Ramos (cell line): ENCODE measurements around the gene HASPIN.
"Not testable (repeated sequence)": the region's sequence is repeated elsewhere in the genome, so short reads cannot be mapped to it uniquely, and the experiment has no call there.

Source experiments
- in situ Hi-C: fragments of 300-500 bp; cut with MboI; formaldehyde crosslinking; loops from one replicate; pipeline ENCODE4 v1.14.3; 2022; ENCODE audit warnings: low sequenced_read_pairs; ENCODE audit not compliant: unreplicated experiment

The HASPIN gene

GRCh38 chr17:3695129-3695722, 28.5 kb upstream of the HASPIN start:
- in situ Hi-C loops, result no loop called here

DNA sequence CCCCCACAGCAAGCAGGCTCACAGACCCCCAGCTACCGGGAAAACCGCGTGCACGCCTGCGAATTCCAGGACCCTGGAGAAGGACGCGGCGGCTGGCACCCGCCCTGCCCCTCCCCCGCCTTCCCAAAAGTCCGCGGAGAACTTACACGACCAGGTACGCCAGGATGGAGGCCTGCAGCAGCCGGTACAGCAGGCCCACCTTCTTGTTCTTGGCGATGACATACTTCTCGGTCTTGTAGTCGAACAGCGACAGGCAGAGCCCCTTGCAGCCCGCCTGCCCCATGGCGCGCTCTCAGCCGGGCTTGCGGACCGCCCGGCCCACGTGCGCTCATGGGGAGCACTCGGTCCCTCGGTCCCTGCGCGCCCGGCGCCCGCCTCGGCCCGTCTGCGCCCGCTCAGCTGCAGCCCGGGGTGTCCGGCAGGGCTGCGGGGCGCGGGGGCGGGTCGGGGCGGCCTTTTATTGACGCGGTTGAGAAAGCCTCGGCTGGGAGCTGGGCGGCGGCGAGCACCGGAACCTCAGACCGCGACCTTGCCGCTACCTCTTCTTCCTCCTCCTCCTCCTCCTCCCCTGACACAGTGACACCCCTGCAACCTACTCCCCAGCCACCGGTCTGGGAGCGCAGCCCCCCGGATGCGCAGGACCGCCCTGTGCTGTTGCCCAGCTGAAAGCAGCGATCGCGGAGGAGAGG, 27.8 kb upstream of the HASPIN start, which contains the start of gene P2RX5:
P2RX5 (minus strand) TSS at position 433 of the 689 bp plus-strand sequence; CDS start at position 283, 150 bp downstream.
- in situ Hi-C loops, result no loop called here

DNA sequence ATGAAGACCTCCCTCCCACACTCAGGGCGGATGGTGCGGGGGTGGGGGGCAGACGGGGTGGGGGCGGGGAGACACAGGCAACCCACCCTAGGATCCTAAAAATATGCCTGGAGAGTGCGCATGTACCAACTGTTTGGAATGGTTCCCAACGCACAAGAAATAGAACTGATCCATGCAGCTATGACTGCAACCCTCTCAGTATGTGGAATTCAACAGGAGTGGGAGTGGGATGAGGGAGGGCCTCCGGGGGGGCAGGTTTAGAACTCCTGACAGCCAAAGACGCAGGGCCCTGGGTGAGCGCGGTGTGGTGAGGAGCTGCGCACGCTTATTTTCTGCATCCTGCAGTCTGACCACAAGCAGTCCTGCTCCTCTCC, 26.6 kb upstream of the HASPIN start:
- in situ Hi-C loops, result no loop called here

GRCh38 chr17:3698139-3698538, 25.6 kb upstream of the HASPIN start:
- in situ Hi-C loops, result no loop called here

- in situ Hi-C loops, result loop anchor here (25.0 kb wide), 1 partner anchor 687 kb away; no protein-coding TSS in a partner anchor
These were observed 23.8 kb upstream of the HASPIN start for GRCh38 chr17:3699951-3700350.

DNA sequence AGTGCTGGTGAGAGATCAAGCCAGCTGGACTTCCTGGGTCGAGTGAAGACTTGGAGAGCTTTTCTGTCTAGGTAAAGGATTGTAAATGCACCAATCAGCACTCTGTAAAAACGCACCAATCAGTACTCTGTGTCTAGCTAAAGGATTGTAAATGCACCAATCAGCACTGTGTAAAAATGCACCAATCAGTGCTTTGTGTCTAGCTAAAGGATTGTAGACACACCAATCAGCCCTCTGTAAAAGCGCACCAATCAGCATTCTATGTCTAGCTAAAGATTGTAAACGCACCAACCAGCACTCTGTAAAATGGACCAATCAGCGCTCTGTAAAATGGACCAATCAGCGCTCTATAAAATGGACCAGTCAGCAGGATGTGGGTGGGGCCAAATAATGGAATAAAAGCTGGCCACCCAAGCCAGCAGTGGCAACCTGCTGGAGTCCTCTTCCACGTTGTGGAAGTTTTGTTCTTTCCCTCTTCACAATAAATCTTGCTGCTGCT, 21.6 kb upstream of the HASPIN start:
- in situ Hi-C loops, result loop anchor here (25.0 kb wide), 1 partner anchor 685 kb away; no protein-coding TSS in a partner anchor

DNA sequence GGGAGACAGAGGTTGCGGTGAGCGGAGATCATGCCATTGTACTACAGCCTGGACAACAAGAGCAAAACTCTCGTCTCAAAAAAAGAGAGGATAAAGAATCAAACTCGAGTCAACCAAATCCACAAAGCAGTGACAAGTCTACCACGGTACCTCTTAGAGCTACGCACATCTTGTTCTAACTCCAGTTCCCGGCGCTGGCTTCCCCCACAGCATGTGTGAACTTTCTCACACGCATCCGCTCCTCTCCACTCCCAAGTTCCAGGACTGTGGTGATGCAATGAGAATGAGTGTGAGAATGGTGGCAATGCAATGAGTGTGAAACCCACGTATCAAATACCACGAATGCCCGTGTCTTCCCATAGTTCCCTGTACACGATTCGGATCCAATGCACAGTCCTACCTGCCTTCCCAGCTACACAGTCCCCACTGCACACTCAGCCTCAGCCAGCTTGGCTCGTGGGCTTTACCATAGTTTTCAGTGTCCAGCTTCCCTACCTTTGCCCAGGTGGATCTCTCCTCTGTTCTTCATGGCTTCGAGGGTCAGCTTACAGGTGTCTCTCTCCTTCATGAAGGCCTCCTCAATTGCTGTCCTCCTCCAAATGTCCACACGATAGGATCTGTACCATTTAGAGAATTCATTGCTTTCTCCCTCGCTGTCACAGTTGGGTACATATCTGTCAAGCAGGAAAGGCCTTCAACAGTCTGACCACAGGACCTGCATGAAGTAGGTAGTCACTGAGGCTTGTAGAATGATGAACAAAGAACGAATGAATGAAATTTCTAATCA, 18.6 kb upstream of the HASPIN start:
- in situ Hi-C loops, result loop anchor here (25.0 kb wide), 1 partner anchor 682 kb away; no protein-coding TSS in a partner anchor

DNA sequence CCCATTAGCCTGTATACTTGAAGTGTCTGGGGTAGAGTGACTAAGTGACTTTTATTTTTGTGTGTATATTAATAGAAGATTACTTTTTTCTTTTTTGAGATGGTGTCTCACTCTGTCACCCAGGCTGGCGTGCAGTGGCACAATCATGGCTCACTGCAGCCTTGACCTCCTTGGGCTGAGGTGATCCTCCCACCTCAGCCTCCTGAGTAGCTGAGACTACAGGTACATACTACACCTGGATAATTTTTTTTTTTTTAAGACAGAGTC, 18.1 kb upstream of the HASPIN start:
- in situ Hi-C loops, result loop anchor here (25.0 kb wide), 1 partner anchor 682 kb away; no protein-coding TSS in a partner anchor

GRCh38 chr17:3708366-3708765, 15.3 kb upstream of the HASPIN start:
- in situ Hi-C loops, result loop anchor here (25.0 kb wide), 1 partner anchor 679 kb away; no protein-coding TSS in a partner anchor

- in situ Hi-C loops, result loop anchor here (25.0 kb wide), 1 partner anchor 676 kb away; no protein-coding TSS in a partner anchor
These were observed 12.7 kb upstream of the HASPIN start for GRCh38 chr17:3710951-3711383.

DNA sequence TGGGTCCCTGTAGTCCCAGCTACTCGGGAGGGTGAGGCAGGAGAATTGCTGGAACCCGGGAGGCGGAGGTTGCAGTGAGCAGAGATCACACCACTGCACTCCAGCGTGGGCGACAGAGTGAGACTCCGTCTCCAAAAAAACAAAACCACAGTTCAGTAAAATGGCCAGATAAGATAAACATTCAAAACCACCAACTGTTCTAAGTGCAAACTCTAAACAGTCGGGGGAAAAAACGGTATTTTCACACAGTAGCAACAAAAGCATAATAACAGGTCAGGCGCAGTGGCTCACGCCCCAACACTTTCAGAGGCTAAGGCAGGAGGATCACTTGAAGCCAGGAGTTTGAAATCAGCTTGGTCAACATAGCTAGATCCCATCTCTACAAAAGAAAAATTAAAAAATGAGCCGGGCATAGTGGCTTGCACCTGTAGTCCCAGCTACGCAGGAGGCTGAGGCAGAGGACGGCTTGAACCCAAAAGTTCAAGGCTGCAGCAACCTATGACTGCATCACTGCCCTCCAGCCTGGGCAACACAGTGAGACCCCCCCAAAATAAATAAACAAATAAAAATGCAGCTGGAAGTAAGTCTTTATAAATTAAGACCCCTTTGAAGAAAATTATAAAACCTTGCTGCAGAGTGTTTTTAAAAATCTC, 10.8 kb upstream of the HASPIN start:
- in situ Hi-C loops, result loop anchor here (25.0 kb wide), 1 partner anchor 674 kb away; no protein-coding TSS in a partner anchor

DNA sequence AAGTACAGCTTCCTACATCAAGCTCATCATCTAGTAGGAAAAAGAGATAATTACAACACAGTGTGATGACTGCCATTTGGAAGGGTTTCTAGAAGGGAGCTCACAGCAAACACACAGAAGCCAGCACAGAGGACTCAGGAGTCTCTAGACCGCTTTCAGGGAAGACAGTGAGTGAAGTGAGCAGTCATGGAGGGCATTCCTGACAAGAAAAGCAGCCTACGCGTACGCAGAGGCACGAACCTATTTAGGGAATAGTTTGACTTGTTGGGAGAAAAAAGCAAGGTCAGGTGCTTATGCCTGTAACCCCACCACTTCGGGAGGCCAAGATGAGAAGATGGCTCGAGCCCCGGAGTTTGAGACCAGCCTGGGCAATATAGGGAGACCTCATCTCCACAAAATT, 8.4 kb upstream of the HASPIN start:
- in situ Hi-C loops, result loop anchor here (25.0 kb wide), 1 partner anchor 672 kb away; no protein-coding TSS in a partner anchor

- in situ Hi-C loops, result loop anchor here (25.0 kb wide), 1 partner anchor 669 kb away; no protein-coding TSS in a partner anchor
These were observed 5.5 kb upstream of the HASPIN start for GRCh38 chr17:3718201-3718600.

DNA sequence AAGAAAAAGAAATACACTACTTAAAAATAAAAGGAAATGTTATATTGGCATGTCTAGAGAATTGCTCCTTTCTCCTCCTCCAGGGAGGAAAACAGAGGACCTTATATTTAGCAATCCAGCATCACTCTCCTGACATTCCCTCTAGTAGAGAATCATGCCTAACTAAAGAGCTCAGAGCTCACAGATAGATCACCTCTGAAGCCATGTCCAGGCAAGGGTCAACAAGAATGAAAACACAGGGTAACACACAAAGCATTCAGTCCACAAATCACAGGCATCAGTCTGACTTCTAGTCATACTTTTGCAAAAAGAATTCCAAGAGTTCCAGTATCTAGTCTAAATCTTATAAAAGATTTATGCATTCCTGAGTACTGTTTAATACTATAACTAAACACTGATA, 4.4 kb upstream of the HASPIN start:
- in situ Hi-C loops, result loop anchor here (25.0 kb wide), 1 partner anchor 668 kb away; no protein-coding TSS in a partner anchor

DNA sequence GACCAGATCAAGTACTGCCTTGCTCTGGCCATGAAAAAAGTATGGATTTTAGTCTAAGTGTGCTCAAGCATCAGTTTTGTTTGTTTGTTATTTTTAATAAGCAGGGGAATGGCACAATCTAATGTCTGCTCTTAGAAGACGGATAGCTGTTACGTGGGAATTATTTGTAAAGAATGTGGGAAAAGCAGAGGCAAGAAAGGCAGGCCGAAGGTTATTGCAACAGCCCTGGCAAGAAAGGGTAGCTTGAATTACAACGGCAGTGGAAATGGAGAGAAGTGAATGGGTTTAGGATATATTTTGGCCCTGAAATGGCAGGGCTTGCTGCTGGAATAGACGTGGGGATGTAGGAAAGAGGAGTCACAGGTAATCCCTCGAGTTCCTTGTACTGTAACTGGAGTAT, 987 bp upstream of the HASPIN start:
- in situ Hi-C loops, result loop anchor here (25.0 kb wide), 1 partner anchor 665 kb away; no protein-coding TSS in a partner anchor

DNA sequence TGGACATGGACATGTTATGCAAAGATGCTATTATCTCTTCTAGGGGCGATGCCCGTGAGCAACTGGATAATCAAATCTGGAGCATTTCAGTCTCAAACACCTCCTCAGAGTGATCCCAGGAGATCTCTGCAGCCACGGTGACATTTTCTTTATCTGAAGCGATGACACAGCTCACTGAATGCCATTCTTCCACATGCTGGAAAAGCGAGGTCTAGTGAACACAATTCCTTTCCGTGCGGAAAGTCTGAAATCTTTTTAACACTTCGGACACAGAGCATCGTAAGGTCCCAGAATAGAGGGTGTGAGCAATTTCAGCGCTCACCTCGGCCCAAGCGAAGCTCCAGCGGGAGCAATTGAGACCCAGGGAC, 531 bp upstream of the HASPIN start:
- in situ Hi-C loops, result loop anchor here (25.0 kb wide), 1 partner anchor 664 kb away; no protein-coding TSS in a partner anchor

GRCh38 chr17:3724378-3725077, 825 bp downstream of the HASPIN start:
- in situ Hi-C loops, result loop anchor here (25.0 kb wide), 1 partner anchor 663 kb away; no protein-coding TSS in a partner anchor

- in situ Hi-C loops, result no loop called here
These were observed 3.3 kb downstream of the HASPIN start for GRCh38 chr17:3727041-3727440.

- in situ Hi-C loops, result not testable (repeated sequence)
These were observed 4.4 kb downstream of the HASPIN start for GRCh38 chr17:3728099-3728498.
